BLaER1 (cell line): ENCODE data around the gene BDKRB2.

Source experiments
- H3K27ac ChIP-seq: shearing (Covaris generic); formaldehyde crosslinking; 2 replicates; pipeline ENCODE4 v1.8.1; 2022
- H3K27me3 ChIP-seq: shearing (Covaris generic); formaldehyde crosslinking; 2 replicates; pipeline ENCODE4 v1.8.1; 2022
- H3K36me3 ChIP-seq: shearing (Covaris generic); formaldehyde crosslinking; 2 replicates; pipeline ENCODE4 v1.8.1; 2022
- H3K4me1 ChIP-seq: shearing (Covaris generic); formaldehyde crosslinking; 2 replicates; pipeline ENCODE4 v1.8.1; 2022
- H3K4me2 ChIP-seq: shearing (Covaris generic); formaldehyde crosslinking; 2 replicates; pipeline ENCODE4 v1.8.1; 2022
- H3K4me3 ChIP-seq: shearing (Covaris generic); formaldehyde crosslinking; 2 replicates; pipeline ENCODE4 v1.8.1; 2022
- H3K9ac ChIP-seq: shearing (Covaris generic); formaldehyde crosslinking; 2 replicates; pipeline ENCODE4 v1.8.1; 2022
- H3K9me3 ChIP-seq: shearing (Covaris generic); formaldehyde crosslinking; 2 replicates; pipeline ENCODE4 v1.8.1; 2022
- H4K20me1 ChIP-seq: shearing (Covaris generic); formaldehyde crosslinking; 2 replicates; pipeline ENCODE4 v1.8.1; 2022
- Cebpa-rat ChIP-seq: shearing (Covaris generic); IDR thresholded peaks from 2 replicates; pipeline ENCODE4 v1.8.1; 2022

BDKRB2 gene

GRCh38 chr14:96208739-96209138, 4.1 kb downstream of the BDKRB2 start:
- H3K27me3 ChIP-seq: no peaks in the 10 kb centered on the region
- H3K4me2 ChIP-seq: no peak overlapping the region
- H3K9ac ChIP-seq: no peak overlapping the region
- H3K9me3 ChIP-seq: peaks cover 15% of the 10 kb centered on the region
- H4K20me1 ChIP-seq: no peaks in the 10 kb centered on the region
- peaks cover 24% of the 10 kb centered on the region for H3K4me1 ChIP-seq
- no peak for TF ChIP-seq Cebpa-rat
- no peaks in the 10 kb centered on the region for H3K36me3 ChIP-seq
- no peak overlapping the region for H3K4me3 ChIP-seq
- no peak overlapping the region for H3K27ac ChIP-seq

DNA sequence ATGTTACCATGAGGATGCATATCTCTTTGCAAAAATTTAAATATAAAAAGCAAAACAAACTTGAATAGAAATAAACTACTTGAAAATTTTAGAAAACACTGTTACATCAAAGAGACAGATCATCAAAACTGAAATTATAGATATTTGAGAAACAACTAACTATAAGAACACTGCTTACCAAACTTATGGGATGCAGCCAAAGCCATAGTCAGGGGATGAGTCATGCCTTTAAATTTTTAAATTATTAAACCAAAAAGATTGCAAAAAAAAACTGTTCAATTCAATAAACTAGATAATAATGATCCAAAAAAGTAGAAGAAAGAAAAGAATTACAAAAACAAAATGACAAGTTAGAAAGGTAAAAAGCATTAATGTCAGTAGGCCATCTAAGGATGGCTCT, 7.5 kb downstream of the BDKRB2 start:
- Histone ChIP-seq H3K36me3 (no peaks in the 10 kb centered on the region), H3K4me1 (no peaks in the 10 kb centered on the region), H3K27ac (no peak overlapping the region), H3K4me2 (no peak overlapping the region), H4K20me1 (no peaks in the 10 kb centered on the region), H3K9me3 (peaks cover 15% of the 10 kb centered on the region), H3K27me3 (no peaks in the 10 kb centered on the region), H3K4me3 (no peak overlapping the region), H3K9ac (no peak overlapping the region)
- no peak for TF ChIP-seq Cebpa-rat

GRCh38 chr14:96212896-96213295, 8.3 kb downstream of the BDKRB2 start:
- H3K4me1 ChIP-seq: no peaks in the 10 kb centered on the region
- H3K9ac ChIP-seq: no peak overlapping the region
- no peaks in the 10 kb centered on the region for H4K20me1 ChIP-seq
- H3K4me2 ChIP-seq: no peak overlapping the region
- TF ChIP-seq Cebpa-rat: no peak
- H3K36me3 ChIP-seq: no peaks in the 10 kb centered on the region
- peaks cover 15% of the 10 kb centered on the region for H3K9me3 ChIP-seq
- no peaks in the 10 kb centered on the region for H3K27me3 ChIP-seq
- no peak overlapping the region for H3K27ac ChIP-seq
- no peak overlapping the region for H3K4me3 ChIP-seq

DNA sequence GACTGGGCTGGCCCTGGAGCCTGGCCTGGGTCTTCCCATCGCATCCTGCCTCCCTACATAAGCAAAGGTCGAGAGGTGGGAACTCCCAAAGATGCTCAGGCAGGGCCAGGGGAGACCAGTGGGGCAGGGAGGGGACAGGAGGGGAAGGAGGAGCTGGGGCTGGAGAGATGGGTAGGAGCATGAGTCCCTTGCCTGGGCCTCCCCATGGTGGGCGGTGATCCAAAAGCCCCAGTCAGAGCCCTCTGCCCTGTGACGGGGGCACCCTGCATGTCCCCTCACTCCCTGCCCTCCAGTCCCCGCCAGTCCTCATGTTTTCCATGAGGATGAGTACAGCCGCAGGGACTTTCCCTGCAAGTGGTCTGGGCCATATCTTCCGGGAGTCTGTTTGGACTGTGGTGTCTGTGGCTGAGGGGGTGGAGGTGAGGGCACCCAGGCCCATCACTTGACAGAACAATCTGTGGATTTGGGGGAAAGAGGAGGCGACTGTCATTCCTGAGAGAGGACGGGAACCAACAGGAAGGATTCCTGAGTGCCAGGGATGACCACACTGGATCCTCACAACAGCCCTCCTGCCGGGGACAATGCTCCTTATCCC, 9.3 kb downstream of the BDKRB2 start:
- no peak for TF ChIP-seq Cebpa-rat
- no peaks in the 10 kb centered on the region for H3K4me1 ChIP-seq
- H3K9ac ChIP-seq: no peak overlapping the region
- no peak overlapping the region for H3K27ac ChIP-seq
- H4K20me1 ChIP-seq: no peaks in the 10 kb centered on the region
- no peak overlapping the region for H3K4me2 ChIP-seq
- peaks cover 15% of the 10 kb centered on the region for H3K9me3 ChIP-seq
- no peak overlapping the region for H3K4me3 ChIP-seq
- H3K27me3 ChIP-seq: no peaks in the 10 kb centered on the region
- H3K36me3 ChIP-seq: no peaks in the 10 kb centered on the region

DNA sequence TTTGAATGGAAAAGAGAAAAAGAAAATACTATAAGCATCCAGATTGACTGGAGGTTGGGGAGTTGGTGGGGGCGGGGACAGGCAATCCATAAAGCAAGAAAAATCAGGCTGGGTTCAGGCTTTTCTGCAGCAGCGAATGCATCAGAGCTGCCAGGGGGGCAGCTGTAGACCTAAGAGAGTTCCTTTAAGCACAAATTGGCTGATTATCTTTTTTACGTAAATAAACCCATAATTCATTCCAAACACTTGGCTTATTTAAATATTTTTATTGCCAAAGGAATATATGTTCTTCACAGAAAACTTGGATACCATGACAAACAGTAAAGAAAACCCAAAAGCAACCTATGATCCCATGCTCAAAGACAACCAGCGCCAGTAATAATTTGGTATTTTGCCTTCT, 10.2 kb downstream of the BDKRB2 start:
- no peak for TF ChIP-seq Cebpa-rat
- no peaks in the 10 kb centered on the region for H3K36me3 ChIP-seq
- no peak overlapping the region for H3K27ac ChIP-seq
- H3K4me2 ChIP-seq: no peak overlapping the region
- H3K9me3 ChIP-seq: peaks cover 15% of the 10 kb centered on the region
- peaks cover 2% of the 10 kb centered on the region; the same call in 1 of the 2 replicates for H3K4me1 ChIP-seq
- H4K20me1 ChIP-seq: no peaks in the 10 kb centered on the region
- no peak overlapping the region for H3K9ac ChIP-seq
- H3K4me3 ChIP-seq: no peak overlapping the region
- no peaks in the 10 kb centered on the region for H3K27me3 ChIP-seq

GRCh38 chr14:96215452-96216244, 11.0 kb downstream of the BDKRB2 start:
- Histone ChIP-seq H3K4me3 (no peak overlapping the region), H3K4me1 (peaks cover 7% of the 10 kb centered on the region), H3K27me3 (no peaks in the 10 kb centered on the region), H3K9ac (no peak overlapping the region), H3K36me3 (no peaks in the 10 kb centered on the region), H3K27ac (no peak overlapping the region), H4K20me1 (no peaks in the 10 kb centered on the region), H3K9me3 (peaks cover 15% of the 10 kb centered on the region), H3K4me2 (no peak overlapping the region)
- no peak for TF ChIP-seq Cebpa-rat

DNA sequence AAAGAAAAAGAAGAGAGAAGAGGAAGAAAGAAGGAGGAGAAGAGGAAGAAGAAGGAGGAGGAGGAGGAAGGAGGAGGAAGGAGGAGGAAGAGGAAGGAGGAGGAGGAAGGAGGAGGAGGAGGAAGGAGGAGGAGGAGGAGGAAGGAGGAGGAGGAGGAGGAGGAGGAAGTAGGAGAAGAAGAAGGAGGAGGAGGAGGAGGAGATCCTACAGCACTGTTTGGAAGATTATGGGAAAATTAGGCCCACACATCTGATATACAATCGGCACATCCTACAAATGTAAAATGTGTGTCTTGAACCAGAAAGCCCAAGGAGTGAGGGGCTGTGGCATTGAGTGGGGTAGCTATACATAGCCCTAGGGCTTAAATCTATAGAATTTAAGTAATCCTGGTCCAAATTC, 12.0 kb downstream of the BDKRB2 start:
- H3K9ac ChIP-seq: no peak overlapping the region
- no peak overlapping the region for H3K4me2 ChIP-seq
- peaks cover 7% of the 10 kb centered on the region for H3K4me1 ChIP-seq
- no peak for TF ChIP-seq Cebpa-rat
- H3K27me3 ChIP-seq: no peaks in the 10 kb centered on the region
- no peaks in the 10 kb centered on the region for H4K20me1 ChIP-seq
- H3K4me3 ChIP-seq: no peak overlapping the region
- H3K36me3 ChIP-seq: no peaks in the 10 kb centered on the region
- no peak overlapping the region for H3K27ac ChIP-seq
- H3K9me3 ChIP-seq: peaks cover 12% of the 10 kb centered on the region

GRCh38 chr14:96217376-96217913, 12.8 kb downstream of the BDKRB2 start:
- Histone ChIP-seq H3K4me2 (no peak overlapping the region), H4K20me1 (no peaks in the 10 kb centered on the region), H3K27ac (no peak overlapping the region), H3K36me3 (no peaks in the 10 kb centered on the region), H3K4me1 (peaks cover 7% of the 10 kb centered on the region), H3K27me3 (no peaks in the 10 kb centered on the region), H3K4me3 (no peak overlapping the region), H3K9ac (no peak overlapping the region), H3K9me3 (peaks cover 4% of the 10 kb centered on the region)
- no peak for TF ChIP-seq Cebpa-rat

GRCh38 chr14:96221109-96221650, 16.5 kb downstream of the BDKRB2 start:
- no peaks in the 10 kb centered on the region for H3K9me3 ChIP-seq
- H3K4me3 ChIP-seq: no peak overlapping the region
- TF ChIP-seq Cebpa-rat: no peak
- no peak overlapping the region for H3K9ac ChIP-seq
- peaks cover 7% of the 10 kb centered on the region for H3K4me1 ChIP-seq
- no peaks in the 10 kb centered on the region for H3K27me3 ChIP-seq
- H4K20me1 ChIP-seq: no peaks in the 10 kb centered on the region
- no peak overlapping the region for H3K4me2 ChIP-seq
- no peak overlapping the region for H3K27ac ChIP-seq
- no peaks in the 10 kb centered on the region for H3K36me3 ChIP-seq

GRCh38 chr14:96221841-96222240, 17.2 kb downstream of the BDKRB2 start:
- Histone ChIP-seq H3K4me3 (no peak overlapping the region), H3K9me3 (no peaks in the 10 kb centered on the region), H3K4me1 (peaks cover 7% of the 10 kb centered on the region), H3K27ac (no peak overlapping the region), H4K20me1 (no peaks in the 10 kb centered on the region), H3K36me3 (no peaks in the 10 kb centered on the region), H3K9ac (no peak overlapping the region), H3K27me3 (no peaks in the 10 kb centered on the region), H3K4me2 (no peak overlapping the region)
- no peak for TF ChIP-seq Cebpa-rat
